GM18520 (cell line): Measurements from ENCODE around the gene CPAMD8.

Experiments
- ATAC-seq: cut with Tn5 transposase; IDR thresholded peaks from one replicate; pipeline ENCODE4 v1.9.1; 2021; ENCODE audit not compliant: unreplicated experiment

CPAMD8 gene

DNA sequence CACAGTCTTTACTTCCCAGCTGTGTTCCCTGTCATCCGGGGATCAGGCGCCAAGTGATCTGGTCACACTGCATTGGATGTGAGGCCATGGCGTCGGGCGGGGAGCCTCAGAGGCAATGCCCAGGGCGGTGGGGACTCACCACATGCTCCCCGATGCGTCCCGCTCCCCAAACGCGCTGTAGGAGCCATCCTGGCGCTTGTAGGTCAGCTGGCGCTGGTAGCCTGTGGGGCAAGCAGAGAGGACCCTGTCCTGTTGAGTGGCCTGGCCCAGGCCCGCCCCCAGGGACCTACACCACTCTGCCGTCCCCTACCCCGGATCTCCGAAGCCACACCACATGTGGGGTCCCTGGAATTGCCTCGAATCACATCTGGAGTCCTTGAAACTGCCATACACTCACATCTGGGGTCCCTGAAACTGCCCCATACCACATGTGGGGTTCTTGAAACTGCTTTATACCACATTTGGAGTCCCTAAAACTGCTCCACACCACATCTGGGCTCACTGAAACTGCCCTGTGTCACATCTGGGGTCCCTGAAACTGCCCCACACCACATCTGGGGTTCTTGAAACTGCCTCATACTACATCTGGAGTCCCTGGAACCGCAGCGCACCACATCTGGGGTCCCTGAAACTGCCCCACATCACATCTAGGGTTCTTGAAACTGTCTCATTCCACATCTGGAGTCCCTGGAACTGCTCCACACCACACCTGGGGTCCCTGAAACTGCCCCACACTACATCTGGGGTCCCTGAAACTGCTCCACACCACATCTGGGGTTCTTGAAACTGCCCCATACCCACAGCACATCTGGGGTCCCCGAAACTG is 104.6 kb downstream of the CPAMD8 start:
- no peak for ATAC-seq

DNA sequence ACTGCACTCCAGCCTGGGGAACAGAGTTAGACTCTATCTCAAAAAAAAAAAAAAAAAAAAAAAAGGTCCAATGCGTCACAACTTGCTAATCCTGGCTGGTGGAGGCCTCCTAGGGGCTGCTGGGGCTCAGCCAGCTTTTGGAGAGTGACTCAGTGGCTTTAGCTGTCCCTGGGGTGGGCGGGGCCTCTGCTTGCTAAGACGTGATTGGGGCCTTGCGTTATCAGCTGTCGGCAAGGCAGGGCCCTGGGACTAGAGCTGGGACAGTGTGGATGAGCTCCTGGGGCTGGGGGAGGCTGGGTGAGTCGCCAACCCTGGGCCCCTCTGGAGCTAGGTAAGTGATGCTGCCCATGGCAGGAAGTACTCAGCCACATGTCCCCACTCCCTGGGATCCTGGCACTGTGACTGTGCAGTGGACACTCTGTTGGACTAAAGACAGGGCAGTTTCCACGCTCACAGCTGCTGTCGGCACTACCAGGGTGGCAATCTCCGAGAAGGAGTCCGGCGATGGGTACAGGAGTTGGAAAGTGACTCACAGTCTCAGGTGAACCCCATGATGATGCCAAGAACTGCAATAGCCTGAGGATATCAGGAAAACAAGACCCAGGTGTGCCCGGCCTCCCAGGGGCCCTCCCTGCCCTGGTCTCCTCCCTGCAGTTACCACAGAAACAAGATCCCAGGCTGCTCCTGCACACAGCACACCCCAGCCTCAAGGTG is 105.6 kb downstream of the CPAMD8 start:
- ATAC-seq, result no peak

DNA sequence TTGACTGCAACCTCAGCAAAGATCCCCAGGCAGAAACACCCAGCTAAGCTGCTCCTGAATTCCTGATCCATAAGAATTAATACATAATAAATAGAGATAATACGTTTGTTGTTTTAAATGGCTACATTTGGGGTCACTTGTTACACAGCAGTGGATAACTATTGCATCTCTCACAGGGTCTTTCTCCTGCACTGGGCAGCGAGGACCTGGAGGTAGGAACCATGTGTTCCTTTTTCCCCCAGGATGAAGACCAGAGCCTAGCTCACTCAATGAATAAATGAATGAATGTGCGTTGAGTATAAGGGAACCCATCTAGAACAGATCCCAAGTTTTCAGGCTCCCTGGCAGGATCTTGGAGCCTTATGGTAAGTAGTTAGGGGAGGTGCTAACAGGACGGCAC is 107.1 kb downstream of the CPAMD8 start:
- no peak for ATAC-seq

DNA sequence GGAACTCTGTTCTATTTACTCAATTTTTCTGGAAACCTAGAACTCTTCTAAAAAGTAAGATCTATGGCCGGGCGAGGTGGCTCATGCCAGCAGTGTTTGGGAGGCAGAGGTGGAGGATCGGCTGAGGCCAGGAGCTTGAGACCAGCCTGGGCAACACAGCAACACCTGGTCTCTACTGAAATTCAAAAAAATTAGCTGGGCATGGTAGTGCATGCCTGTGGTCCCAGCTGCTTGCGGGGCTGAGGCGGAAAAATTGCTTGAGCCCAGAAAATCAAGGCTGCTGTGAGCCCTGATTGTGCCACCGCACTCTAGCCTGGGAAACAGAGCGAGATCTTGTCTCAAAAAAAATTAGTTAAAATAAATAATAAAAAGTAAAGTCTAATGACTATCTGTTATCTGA is 109.2 kb downstream of the CPAMD8 start:
- ATAC-seq, result no peak

DNA sequence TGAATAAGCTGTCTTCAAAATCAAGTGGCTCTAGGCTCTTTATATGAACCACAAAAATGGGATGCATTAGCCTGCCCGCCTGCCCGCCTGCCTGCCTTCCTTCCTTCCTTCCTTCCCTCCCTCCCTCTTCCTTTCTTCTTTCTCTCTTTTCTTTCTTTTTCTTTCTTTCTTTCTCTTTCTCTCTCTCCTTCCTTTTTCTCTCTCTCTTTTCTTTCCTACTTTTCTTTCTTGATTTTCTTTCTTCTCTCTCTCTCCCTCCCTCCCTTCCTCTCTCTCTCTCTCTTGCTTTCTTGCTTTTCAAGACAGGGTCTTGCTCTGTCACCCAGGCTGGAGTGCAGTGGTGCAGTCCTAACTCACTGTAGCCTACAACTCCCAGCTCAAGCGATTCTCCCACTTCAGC is 110.9 kb downstream of the CPAMD8 start:
- no peak for ATAC-seq

DNA sequence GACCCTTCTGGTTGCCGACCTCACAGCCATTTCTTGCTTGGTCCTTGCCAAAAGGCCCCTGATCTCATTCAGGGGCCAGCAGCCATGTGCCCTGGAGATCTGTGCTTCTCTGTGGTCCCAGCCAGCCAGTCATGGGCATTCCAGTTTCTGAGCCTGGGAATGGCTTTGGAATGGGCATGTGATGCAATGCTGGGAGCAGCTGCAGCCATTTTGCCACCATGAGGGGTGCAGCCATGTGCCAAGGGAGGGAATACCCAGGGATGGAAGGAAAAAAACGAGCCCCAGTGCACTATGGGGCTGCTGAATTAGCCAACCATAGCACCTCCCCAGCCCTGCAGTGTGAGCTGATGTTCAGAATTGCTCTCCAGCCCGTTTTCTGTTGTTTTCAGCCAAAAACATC is 111.5 kb downstream of the CPAMD8 start:
- ATAC-seq, result no peak

DNA sequence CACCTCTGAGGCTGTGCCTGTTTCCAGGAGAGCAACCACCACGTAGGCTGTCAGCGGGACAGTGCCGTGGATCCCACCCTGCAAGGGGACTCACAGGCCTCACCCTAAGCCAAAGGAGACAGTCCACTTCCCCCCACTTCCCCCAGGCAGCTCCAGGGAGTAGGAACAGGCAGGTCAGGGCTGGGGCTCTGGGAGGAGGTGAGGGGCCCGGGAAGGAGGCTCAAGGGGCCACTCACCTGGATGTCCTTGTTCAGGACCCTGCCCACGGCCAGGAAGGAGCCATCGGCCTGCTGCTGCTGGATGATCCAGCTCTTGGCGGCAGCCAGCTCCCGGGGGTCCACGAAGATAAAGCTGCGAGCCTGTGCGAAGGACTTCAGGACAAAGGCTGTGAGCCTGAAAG is 112.2 kb downstream of the CPAMD8 start:
- no peak for ATAC-seq

DNA sequence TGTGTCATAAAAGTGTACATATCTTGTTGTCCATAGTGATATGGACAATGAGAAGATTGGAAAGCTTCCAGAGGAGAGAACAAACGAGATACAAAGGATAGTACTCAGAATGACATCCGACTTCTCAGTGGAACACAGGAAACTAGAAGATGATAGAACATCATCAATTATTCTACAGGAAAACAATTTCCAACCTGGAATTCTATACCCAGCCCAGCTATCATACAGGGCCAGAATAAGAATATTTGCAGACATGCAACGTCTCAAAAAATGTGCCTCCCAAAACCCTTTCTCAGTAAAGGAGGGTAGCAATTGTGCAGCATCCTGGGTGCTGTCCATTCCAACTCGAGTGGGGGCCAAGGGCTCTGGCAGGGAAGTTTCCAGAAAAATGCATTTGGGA is 113.8 kb downstream of the CPAMD8 start:
- ATAC-seq, result no peak

DNA sequence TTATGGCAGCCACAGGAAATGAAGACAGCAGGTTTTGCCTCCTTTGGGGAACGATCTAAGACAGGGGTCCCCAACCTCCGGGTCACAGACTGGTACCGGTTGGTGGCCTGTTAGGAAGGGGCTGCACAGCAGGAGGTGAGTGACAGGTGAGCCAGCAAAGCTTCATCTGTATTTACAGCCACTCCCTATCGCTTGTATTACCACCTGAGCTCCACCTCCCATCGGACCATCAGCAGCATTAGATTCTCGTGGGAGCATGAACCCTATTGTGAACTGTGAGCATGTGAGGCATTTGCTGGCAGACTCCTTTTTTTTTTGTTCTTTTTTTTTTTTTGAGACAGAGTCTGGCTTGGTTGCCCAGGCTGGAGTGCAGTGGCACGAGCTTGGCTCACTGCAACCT is 115.6 kb downstream of the CPAMD8 start:
- ATAC-seq, result no peak

DNA sequence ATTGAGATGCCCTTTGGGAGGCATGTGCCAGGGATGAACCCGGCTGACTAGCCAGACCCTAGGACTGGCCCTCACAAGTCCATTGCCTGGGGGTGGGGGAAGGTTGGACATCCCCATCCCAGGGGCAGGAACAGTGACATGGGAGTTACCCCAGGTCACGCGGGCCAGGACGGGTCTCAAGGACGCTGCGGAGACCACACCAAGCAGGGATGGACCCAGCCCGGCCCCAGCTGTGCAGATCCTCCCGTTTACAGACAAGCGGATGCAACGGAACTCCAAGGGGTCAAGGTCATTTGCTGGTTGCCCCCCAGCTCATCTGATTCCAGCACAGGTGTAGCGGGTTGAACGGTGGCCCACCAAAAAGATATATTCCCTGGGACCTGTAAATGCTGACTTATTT is 117.9 kb downstream of the CPAMD8 start:
- ATAC-seq, result no peak

DNA sequence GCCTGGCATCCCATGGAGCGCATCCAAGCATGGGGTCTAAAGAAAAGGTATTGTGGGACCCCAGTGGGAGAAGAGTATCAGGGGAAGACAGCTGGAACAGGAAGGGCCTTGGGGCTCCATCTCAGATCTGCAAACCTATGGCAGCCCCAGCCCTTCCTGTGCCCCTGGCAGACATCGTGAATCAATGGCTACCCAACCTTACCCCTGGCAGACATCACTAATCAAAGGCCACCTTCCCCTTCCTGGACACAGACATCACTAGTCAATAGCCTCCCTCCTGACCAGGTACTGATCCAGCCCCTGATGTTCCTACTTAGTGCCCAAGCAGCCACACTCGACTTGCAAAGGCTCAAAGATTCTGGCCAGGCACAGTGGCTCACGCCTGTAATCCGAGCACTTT is 122.0 kb downstream of the CPAMD8 start:
- ATAC-seq, result no peak

DNA sequence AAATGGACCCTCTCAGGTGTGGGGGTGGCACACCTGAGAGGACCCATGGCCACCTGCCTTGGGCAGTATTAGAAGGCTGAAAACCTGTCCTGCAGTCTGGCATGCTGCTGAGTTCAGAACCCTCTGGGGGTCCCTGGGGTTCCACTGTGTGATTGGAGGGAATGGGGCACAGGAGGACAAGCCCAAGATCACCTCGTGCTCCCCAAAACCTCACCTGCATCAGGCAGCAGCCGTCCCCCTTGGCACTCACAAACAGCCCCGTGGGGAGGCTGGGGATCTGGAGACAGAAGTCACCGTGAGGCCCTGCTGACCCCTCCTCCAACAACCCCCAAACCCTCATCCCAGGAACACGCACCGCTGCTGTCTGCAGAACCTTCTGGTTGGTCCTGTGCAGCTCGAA is 123.3 kb downstream of the CPAMD8 start:
- ATAC-seq, result no peak

DNA sequence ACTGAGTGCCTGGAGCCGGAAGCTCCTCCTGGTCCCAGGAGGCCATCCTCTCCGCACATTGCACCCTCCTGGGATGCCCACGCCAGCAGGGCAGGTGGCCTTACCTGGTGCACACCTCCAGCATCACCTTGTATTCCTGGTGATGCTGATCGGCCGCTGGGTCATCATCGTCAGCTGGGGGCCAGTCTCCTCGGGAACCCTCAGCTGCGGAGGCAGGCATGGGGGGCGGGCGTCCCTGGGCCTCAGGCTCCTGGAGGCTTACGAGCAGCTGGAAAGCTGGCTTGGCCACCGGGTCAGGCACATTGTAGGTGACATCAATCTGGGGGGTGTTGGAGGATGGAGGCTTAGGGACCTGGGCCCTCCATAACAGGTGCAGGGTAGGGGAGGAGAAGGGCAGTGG is 124.1 kb downstream of the CPAMD8 start:
- ATAC-seq, result no peak

DNA sequence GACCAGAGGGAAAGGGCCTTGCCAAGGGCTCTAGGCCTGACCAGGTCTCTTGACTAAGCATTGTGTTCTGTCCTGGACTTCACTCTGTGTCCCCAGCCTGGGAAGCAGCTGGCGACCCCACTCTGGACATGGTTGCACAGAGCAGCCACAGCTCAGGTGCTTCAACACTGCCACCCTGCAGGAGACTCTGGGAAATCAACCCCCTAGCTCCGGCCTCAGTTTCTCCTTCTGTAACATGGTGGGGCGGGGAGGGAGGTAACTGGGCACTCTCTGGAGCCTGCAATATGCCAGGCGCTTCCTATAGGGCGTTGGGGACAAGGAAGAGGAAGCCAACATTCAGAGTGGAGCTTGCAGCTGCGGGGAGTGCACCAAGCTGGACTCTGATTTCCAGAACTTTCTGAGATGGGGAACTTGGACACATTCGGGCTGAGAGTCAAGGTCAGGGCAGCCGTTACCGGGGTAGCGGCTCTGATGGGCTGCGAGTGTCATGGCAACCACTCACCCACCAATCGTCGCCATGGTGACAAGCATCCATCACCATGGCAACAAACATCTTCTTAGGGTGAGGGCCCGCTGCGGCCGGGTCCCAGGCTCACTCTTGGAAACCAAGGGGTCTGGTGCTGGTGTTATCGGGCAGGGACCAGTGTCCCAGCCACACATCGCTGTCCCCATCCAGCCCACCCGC is 125.0 kb downstream of the CPAMD8 start:
- no peak for ATAC-seq

DNA sequence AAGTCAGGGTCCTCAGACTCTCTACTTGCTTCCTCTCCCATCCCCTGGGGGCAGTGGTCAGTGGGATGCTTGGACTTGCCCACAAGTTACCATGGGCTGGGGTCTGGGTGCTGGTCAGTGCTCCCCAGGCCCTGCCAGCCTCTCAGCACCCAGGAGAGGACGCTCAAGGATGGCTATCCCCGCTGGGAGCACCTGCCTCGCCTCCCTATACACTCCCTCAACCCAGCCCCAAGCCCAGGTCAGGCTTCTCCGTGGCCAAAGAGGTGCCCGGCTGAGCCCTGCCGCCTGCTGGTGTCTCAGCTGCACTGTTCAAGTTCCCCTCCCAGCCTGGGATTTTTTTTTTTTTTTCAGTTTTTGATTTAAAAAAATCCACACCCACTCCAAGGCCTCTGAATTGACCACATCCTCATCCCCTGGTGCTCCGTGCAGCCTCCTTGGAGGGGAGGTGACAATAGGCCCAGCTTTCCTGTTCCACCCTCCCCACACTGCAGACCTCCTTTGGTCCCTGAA is 127.0 kb downstream of the CPAMD8 start:
- no peak for ATAC-seq

DNA sequence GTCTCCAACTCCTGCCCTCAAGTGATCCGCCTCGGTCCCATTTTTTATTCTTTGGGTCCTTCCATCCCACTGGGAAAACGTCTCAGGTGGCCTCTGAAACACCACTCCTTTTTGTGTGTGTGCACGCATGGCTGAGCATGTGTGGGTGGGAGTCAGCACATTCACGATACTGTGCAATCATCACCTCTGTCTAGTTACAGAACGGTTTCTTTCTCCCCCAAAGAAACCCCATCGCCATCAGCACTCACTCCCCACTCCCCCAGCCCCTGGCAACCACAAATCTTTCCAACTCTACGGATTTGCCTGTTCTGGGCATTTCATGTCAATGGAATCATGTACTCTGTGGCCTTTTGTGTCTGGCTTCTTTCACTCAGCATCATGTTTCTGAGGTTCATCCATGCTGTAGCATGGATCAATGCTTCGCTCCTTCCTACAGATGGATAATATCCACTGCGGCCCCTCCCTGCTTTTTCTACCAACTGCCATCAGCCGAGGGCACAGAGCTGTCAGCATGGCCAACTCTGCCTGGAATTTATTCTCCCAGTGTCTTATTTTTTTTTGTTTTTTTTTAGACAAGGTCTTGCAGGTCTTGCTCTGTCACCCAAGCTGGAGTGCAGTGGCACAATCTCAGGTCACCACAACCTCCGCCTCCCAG is 128.1 kb downstream of the CPAMD8 start:
- no peak for ATAC-seq

DNA sequence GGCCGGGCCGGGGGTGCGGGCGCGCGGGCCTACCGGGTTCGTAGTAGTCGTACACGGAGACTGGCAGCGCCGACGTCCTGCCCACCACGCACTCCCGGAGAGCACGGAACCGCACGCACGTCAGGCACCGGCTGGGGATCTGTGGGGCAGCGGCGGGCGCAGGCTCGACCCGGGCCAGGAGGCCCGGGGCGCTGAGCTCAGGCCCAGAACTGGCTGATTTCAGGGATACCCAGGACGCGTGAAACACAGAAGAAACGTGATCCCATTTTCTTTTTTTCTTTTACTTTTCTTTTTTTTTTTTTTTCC is 128.8 kb downstream of the CPAMD8 start:
- no peak for ATAC-seq

DNA sequence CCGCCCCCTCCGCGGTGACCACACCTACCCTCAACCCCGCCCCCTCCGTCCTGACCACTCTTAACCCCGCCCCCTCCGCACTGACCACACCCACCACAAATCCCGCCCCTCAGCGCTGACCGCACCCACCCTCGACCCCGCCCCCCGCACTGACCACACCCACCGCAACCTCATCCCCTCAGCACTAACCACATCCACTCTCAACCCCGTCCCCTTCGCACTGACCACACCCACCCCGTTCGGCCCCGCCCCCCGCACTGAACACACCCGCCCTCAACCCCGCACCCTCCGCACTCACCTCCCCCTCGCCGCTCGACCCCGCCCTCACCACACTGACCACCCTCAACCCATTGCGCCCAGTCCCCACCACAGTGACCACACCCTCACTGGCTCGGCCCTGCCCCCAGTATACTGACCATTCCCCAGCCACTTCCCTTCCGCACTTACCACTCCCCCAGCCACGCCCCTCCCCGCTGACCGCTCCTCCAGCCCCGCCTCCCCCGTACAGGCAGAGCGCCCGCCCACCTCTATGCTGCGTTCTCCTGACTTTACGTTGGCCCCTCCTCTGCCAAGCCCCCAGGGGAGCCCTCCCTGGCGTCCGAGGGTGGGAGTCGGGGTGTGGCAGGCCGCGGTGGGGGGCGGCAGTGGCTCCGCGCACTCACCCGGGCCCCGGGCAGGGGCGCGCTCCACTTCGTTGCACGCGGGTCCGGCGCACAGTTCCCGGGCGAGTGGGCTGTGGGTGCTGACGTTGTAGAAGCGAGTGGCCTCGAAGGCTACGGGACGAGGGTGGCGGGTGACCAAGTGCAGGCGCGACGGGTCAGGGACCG is 129.4 kb downstream of the CPAMD8 start:
- ATAC-seq, result peak; percentile 26

DNA sequence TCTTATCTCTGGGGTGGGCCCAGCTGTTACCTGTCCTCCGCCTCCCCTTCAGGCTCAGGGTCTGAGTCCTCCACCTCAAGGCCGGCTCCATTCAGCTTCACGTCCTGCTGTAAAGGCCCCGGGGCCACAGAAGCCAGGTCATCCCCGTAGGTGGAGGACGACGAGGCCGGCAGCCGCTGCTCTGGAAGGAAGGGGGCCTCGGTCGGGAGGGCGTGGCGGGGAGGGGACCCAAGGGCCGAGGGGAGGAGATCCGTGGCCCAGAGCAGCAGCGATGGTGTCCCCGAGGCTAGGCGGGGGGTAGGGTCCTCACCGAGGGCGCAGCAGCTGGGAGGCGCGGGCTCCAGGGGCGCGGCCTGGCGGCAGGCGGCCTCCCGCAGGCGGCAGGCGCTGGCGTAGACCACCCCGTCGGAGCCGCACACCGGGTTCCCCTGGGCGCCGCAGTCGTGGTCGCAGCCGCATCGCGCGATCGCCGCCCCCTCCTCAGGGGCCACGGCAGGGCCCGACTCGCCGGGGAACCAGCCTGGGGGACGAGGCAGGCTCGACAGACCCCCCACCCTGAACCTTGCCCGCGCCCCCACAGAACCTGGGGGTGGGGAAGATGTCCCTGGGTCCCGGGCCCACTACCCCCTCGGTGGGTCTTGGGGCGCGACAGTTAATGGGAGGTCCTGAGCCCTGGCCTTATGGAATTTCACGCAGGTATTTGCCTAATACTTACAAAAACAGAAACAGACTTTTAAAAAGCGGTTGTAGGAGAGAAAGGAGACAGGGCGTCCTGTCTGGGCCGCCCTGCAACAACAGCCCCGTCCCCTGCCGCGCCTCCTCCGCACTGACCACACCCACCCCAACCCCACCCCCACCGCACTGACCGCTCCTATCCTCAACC is 130.2 kb downstream of the CPAMD8 start:
- ATAC-seq, result peak; percentile 17
